Measurements from ENCODE around the gene OGG1. TPM values are rescaled to one million over a fixed set of nuclear protein-coding genes. Genes with fewer than 3 reads are reported as not detected.

Gene OGG1
- total and polyA plus RNA-seq, 10 of the 15 experiments (the other 5 are each of a cell fraction or from before 2014, with no cell fraction given): 4.8 to 38.8 (median 27.2) TPM

GRCh38 chr3:9779075-9779593 is 29.4 kb downstream of the OGG1 start:
- Histone ChIP-seq H3K9me3 (replicated peaks; ENCODE audit: control insufficient read depth, insufficient read depth, low read length) (no peaks in the 10 kb centered on the region), H3K27me3 (replicated peaks in 1 of 2; ENCODE audit: control insufficient read depth in 2 of 2, insufficient read depth in 2 of 2, low read length in 1 of 2) (no peaks in the 10 kb centered on the region), H3K4me1 (ENCODE audit: control insufficient read depth, insufficient read depth, low read length) (peaks cover 31% of the 10 kb centered on the region), H3K4me3 (no peak overlapping the region), H2AFZ (ENCODE audit: control insufficient read depth, low read depth, low read length) (no peak overlapping the region), H4K20me1 (ENCODE audit: control insufficient read depth, insufficient read depth) (no peaks in the 10 kb centered on the region), H3K27ac (ENCODE audit: control insufficient read depth, insufficient read depth) (no peak overlapping the region), H3K79me2 (ENCODE audit: control insufficient read depth, insufficient read depth, low read length) (no peaks in the 10 kb centered on the region), H3K36me3 (ENCODE audit: control insufficient read depth in 2 of 2, insufficient read depth in 2 of 2, low read length in 1 of 2) (peaks cover 2 to 7% of the 10 kb centered on the region in 2 experiments; a peak in 2 of 4 replicates), H3K9ac (ENCODE audit: control insufficient read depth, insufficient read depth, low read length) (no peak overlapping the region), H3K4me2 (ENCODE audit: control insufficient read depth, insufficient read depth) (no peak overlapping the region)
- ATAC-seq: no peak
- TF ChIP-seq ZBTB4 (CRISPR knock-in tag; IDR thresholded peaks at IDR 0.05): no peak
- peak; percentile 23; the same call in 1 of the 2 replicates for TF ChIP-seq SPI1 (IDR thresholded peaks at IDR 0.05; ENCODE audit: borderline replicate concordance, insufficient read depth, low read depth, low read length)
- DNase-seq (ENCODE audit: low read depth, low spot score): no peak
- ChIA-PET CTCF (interaction anchor here (2.1 kb wide), 1 partner anchor 11 kb away, joined by 8 read pairs; no protein-coding TSS in a partner anchor), SMC1A (ENCODE audit: uncharacterized antibody, unreplicated experiment) (interaction anchor here (1.2 to 1.9 kb wide), 2 partner anchors 17 to 25 kb away, joined by 4 to 5 read pairs; no protein-coding TSS in a partner anchor), RAD21 (ENCODE audit: unreplicated experiment) (interaction anchor here (1.6 kb wide), 1 partner anchor 13 kb away, joined by 6 read pairs; the partner anchor contains the start of genes ARPC4 and TADA3), POLR2A (interaction anchor here (1.0 kb wide), 1 partner anchor 29 kb away, joined by 4 read pairs; the partner anchor contains the start of gene OGG1)
- in situ Hi-C loops (cut with MboI) (no loop called here), intact Hi-C loops (cut with micrococcal nuclease; ENCODE audit: unreplicated experiment) (no loop called here)
- no peak for FAIRE-seq
- no TSS peak for BruUV-seq (replicated peaks)
- 47% methylated on average over 6 of the region's 6 CpGs for WGBS (ENCODE audit: insufficient coverage, insufficient replicate concordance, low lambda C conversion rate, missing lambda C conversion rate)

All from GM12878 (cell line).